HG03442 (cell line): Measurements from ENCODE around the gene EFNA4.

Source experiments
- ATAC-seq: cut with Tn5 transposase; IDR thresholded peaks from one replicate; pipeline ENCODE4 v1.9.1; 2021; ENCODE audit warnings: mild to moderate bottlenecking, moderate library complexity; ENCODE audit not compliant: unreplicated experiment

The EFNA4 gene

DNA sequence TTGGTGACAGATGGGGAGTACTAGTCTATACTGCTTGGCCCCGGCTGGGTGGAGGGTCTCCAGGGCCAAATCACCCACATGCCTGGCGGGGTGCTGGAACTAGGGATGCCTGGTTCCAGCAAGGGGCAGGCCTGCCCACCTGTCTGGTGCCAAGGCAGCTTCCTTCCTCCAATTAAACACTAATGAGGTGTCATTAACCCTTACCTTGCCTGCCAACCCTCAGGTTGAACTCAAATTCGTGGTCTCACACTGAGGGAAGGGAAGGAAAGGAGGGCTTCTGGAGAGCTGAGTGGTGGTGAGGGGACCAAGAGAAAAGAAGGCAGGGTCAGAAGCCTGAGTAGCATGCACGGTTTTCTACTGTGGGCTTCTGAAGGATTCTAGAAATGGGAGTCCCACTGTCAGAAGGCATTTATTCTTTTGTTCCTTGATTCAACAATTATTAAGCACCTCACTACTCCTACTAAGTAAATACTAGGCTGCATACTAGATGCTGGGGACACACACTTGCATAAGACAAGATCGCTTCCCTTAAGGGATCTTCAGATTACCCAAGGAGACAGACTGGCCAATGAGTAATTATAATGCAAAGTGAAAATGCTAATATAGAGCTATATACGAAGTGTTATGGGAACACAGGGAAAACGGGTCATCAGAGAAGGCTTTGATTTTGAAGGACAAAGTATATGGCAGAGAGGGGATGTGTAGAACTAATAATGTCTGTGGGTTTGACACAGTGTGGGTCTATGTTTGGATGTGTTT lies 9.2 kb downstream of the EFNA4 start:
- ATAC-seq, result no peak

DNA sequence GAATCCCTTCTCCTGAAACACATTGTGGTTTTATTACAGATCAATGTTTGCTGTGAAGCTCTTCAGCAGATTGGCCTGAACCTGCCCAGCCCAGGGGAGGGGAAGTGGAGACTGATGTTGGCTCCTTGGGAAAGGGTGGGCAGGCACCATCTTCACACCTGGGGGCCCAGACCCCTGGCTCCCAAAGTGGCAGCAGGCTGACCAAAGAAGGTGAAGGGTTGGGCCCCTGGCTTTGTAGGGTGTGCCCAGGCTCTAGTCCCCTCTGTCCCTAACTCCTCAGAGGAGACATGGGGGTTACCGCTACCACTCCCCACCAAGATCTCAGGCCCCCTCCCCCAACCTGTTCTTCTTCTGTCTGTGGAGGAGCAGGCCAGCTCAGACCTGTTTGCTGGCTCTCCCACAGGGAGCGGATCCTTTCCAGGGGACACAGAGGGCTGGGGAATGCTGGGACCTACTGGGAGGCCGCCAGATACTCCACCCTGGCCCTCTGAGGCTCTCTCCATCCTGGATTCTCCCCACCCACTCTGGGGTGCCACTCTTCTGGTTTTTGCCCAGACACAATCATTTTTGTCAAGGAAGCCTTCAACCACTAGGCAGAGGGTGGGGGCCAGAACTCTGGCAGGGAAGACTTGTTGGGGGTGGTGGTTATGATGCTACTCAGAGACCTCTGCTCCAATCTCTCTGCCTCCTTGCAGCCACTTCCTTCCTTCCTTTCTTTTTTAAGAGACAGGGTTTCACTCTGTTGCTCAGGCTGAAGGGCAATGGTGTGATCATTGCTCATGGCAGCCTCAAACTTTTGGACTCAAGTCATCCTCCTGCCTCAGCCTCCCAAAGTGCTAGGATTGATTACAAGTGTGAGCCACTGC lies 10.1 kb downstream of the EFNA4 start:
- ATAC-seq, result no peak

DNA sequence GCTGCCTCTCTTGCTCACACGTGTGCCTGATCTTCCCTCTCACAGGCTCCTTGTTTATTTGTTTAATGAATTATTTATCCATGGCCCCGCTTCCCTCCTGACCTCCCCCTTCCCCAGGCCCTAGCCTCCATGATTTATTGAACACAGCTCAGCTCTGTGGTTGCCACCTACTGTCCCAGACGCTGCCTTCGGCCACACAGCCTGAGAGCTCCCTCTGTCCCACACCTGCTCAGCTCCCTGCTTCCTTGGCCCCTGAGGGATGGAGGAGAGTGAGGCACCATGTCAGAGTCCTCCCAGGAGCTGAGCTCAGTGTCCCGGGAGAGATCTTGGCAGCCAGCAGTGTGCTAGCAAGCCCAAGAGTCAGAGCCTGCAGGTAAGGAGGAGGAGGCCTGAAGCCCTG lies 12.0 kb downstream of the EFNA4 start:
- no peak for ATAC-seq

DNA sequence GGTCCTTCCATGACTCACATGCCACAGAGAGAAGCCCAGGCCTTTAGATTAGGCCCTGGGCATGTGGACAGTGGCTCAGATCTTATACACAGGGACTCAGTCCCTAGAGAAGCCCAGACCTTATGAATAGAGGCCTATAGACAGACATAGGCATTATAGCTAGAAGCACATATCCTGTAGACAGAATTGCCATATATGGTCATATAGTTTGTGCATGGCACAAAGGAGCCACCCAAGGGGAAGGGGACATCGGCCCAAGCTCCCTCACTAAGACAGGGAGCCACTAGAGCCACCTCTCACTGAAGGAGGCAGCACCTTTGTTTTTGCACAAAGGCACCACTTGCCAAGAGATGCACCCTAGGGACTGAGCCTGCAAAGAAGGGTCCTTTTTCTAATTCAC lies 12.8 kb downstream of the EFNA4 start:
- ATAC-seq, result no peak

- ATAC-seq, result no peak
Measured at GRCh38 chr1:155077346-155077745, 13.8 kb downstream of the EFNA4 start.

DNA sequence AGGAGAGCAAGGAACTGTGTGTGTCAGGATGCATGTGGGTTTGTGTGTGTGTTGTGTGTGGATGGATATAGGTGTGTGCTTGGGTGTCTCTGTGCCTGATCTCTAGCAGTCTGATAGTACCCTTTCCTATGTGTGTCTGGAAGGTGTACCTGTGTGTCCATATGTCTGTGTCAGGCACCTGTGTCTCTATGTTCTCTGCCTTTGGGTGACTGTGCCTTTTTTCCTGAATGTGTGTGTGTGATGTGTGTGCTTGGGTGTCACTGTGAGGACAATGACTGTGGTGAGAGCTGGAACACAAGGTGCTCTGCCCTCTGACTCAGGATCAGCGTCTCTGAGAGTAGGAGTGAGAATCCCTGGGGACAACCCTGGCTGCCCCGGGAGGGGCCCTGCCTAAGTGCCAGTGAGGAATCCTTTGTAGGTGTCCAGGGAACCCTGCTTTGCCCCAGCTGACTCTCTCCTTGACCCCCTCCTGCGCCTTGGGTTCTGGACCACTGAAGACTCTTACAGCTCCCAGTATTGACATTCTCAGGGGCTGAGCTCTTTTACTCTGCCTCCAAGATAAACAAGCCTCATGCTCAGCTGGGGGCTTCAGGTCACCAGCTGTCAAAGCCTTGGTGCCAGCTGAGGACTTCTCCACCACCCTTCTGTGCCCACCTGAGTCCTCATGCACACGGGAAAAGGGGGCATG lies 14.4 kb downstream of the EFNA4 start:
- ATAC-seq, result no peak

DNA sequence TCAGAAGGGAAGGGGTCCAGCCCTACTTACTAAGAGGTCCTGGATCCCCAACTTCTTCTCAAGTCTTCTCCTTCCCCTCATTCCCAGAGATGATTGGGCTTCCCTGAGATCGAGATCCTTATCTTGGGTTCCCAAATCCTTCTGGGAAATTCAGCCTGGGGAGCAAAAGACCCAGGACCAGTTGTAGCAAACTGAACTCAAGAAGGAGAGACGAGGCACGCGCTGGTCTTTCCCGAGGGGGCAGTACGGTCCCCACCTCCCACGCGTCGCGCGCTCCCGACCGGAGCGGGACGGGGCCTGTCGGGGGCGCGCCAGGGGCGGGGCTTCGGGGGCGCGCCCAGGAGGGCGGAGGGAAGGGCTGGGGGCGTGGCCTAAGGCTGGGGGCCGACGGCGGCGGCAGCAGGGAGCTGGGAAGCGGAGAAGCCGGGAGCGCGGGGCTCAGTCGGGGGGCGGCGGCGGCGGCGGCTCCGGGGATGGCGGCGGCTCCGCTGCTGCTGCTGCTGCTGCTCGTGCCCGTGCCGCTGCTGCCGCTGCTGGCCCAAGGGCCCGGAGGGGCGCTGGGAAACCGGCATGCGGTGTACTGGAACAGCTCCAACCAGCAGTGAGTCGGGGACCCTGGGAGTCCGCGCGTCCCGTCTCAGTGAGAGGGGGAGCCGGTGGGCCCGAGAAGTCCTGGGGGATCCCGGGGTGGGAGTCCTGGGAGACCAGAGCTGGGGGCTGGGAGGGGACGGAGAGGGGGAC lies 15.1 kb downstream of the EFNA4 start, which contains the start of gene EFNA3:
TSS of gene EFNA3 (plus strand) at position 369 of the 741 bp plus-strand sequence. CDS start at position 474, 105 bp downstream.
- ATAC-seq, result no peak

- no peak for ATAC-seq
Measured at GRCh38 chr1:155079210-155079486, 15.6 kb downstream of the EFNA4 start.

- ATAC-seq, result no peak
Measured at GRCh38 chr1:155079487-155080311, 16.2 kb downstream of the EFNA4 start.

GRCh38 chr1:155080312-155081228 lies 17.0 kb downstream of the EFNA4 start:
- no peak for ATAC-seq

GRCh38 chr1:155081472-155082300 lies 18.1 kb downstream of the EFNA4 start:
- no peak for ATAC-seq

DNA sequence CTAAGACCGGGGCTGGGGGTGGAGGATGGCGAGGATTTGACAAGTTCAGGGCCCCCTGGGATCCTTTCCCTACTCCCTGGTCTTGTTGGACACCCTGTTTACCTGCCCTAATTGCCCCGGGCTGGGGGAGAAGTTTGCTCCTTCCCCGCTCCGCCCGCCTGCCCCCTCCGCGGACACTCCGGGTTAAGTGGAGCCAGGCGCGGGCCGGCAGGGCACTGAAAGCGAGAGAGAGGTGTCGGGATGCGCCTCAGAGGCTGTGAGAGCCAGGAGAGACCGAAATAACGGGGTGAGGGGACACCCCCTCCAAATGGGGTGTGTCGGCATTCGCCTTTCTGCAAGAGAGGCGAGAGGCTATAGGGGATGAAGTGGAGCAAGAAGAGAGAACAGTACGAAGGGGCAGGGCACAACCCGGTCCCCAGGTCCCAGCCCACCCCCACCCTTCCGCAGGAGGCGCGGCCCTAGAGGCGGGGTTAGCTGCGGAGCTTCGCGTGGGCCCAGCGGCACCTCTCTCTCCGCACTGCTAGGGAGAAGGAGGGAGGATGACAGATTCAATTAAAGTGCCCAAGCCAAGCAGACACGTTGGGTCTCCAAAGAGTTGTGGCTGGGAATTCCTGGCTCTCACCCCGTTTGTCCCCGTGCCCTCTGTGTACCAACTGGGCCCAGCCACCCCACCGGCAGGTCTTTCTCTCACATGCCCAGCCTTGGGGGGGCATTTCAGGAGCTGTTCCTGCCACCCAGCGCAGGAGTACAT lies 18.9 kb downstream of the EFNA4 start:
- no peak for ATAC-seq

GRCh38 chr1:155083052-155083541 lies 19.6 kb downstream of the EFNA4 start:
- no peak for ATAC-seq

GRCh38 chr1:155083865-155084721 lies 20.6 kb downstream of the EFNA4 start:
- no peak for ATAC-seq

GRCh38 chr1:155084722-155085503 lies 21.4 kb downstream of the EFNA4 start:
- peak; percentile 64 for ATAC-seq
